ENCODE measurements around the gene ADAMTS1.
"Not testable (repeated sequence)": the region's sequence is repeated elsewhere in the genome, so short reads cannot be mapped to it uniquely, and the experiment has no call there.

ADAMTS1 gene

DNA sequence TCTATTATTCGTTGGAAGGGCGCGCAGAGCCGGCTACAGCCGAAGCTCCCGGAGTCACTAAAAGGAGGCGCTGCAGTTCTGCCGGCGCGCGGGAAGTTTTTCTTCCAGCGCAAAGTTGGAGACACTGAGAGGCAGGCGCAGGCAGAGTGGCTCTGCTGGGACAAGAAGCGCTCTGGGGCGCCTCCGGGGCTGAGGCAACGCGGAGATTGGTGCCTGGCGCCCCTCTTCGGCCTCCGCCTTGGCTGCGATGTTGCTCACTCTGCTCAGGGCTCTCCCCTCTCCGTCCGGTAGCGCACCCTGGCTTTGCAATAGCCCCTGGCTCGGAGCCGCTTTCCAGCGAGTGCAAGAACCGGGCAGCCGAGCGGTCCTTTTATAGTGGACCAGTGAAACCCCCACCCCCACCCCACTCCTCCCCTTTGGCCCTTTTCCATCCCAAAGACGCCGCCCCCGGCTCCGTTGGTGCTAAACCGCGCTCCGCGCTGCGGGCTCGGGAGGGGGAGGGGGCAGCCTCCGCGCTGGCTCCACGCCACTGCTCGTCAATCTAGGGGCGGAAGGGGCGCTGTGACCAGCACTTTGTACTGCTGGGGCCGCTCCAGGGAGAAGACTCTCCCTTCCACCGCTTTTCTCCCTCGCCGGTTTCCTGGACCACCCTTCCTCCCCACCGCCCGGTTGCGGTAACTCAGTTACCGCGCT, at the start of gene ADAMTS1:
Gene ADAMTS1 (minus strand): TSS at position 344 of the 693 bp plus-strand sequence. CDS start 455 bp downstream, outside the sequence.
- peak in 1 of 2 donors; percentile 30 for DNase-seq

DNA sequence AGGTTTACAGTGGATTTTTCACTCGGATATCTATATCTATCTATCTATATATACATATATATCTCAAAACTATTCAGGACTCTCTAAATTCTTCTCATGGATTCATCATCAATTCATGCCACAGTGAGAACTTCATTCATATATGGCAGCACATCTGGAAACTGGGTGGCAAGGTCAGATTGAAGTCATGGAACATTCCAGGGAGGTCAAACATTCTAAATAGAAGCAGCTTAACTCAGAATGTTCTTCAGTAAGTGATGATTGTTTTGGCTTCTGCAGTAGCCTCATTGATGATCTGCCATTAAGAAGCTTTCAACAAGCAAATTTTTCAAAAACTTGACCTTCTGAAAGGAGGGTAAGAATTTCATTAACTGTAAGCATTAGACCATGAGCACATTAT, 46.9 kb upstream of the ADAMTS1 start:
- no peak for DNase-seq

DNA sequence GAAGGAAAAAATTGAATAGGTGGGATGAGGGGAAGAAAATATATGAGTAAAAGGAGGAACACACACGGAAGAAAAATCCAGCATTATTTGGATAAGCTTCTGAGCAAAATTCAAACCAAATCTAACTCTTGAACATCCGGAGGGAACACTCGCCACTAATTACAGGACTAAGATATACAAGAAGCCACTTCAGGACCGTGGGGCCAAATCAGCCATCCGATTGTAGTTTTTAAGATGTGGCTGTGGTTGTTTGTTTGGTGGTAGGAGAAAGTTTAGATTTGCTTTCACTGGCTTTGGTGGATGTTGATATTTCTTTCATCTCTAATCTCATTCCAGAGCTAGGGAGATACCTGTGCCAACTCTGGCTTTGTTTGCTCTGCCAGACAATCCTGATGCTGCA, 43.7 kb upstream of the ADAMTS1 start:
- no peak for DNase-seq

DNA sequence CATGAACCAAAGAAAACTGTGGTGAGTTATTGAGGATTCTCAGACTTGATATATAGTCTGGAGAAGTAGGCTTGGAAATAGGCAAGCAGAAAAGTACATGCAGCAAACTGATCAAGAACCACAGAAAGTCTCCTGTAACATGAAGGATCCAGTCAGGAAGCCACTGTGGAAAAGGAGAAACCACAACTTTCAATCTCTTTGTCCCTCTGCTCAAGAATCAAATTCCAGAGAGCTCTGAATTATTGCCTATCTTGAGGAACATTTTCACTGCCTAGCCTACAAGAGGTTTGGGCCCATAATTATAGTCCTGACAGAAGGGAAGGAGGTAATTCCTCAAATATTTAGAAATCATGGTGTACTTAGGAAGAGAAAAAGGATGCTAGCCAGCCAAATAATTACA, 43.0 kb upstream of the ADAMTS1 start:
- no peak for DNase-seq

DNA sequence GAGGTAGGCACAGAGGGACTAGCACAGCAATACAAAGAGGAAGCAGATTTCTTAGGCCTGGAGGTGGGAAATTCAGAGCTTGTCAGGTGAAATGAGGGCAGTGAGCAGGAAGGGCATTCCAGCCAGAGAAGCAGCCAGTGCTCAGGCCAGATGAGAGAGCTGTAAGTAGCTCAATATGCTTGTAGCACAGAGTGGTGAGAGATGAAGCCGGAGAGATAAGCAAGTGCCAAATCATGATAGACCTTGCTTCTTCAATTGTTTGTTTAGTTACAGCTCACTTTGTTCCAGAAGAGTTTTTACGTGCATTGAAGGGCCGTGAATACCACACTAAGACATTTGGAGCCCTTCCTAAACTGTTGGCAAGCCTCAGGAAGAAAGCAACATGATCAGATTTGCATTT, 42.0 kb upstream of the ADAMTS1 start:
- DNase-seq = no peak

GRCh38 chr21:26884436-26884835, 39.2 kb upstream of the ADAMTS1 start:
- no peak for DNase-seq

DNA sequence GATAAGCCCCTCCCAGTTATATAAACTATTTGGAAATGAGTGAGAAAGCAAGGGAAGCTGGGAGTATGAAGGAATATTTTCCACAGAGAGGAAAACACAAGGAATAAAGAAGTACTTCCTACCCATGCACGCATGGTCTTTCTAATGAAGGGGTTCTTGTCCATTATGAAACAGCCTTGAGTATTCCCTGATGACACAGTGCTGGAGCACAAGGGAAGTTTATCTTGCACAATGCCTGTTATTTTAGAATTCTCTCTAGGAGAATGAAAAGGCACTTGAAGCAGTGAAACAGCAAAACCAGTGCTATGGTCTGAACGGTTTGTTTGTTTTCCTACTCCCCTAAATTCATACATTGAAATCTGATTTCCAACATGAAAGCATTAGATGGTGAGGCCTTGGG, 38.6 kb upstream of the ADAMTS1 start:
- DNase-seq = no peak

DNA sequence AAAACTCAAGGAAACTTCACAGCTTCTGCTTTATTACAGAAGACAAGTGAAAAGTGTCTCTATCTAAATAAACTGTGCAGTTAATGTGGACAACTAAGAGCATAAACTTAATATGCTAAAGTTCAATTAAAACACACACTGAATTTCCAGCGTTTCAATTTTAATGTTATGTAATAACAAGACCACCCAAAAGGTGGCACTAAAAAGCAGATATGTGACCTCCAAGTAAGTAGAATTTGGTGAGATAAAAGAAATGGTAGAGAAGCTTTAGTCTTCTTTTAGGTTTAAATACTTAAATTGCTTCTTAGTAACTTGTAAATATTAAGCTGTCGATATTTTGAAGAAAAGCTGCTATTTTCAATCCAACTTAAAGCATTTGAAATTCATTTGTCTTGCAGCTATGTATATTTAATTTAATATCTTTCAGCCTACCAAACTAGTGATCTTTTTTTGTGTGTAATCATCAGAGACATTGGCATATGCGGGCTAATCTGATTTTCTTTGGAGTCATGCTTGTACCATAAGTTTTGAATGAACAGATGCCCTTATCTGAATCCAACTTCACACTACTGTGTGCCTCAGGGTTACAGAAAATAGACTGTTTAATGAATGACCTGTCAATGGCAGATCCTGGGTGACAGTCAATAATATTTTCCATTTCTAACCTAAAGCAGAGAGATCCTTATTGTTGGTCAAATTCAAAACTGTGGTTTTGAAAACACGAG, 36.5 kb upstream of the ADAMTS1 start:
- no peak for DNase-seq

- DNase-seq = no peak
These were observed 31.8 kb upstream of the ADAMTS1 start for GRCh38 chr21:26877018-26877417.

DNA sequence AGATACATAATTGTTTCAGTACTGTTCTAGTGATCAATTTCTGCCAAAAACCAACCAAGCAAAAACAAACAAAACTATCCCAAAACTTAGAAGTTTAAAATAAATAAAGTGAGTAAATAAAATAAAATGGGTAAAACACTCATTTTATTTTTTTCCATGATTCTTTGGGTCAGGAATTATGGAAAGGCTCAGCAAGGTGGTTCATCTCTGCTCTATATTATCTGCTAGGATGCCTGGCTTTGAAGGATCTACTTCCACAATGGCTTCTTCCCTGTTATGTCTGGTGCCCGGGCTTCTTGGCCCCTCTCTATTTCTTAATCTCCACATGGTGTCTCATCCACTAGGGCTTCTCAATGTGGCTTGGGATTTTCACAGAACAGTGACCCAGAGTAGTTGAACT, 29.1 kb upstream of the ADAMTS1 start:
- DNase-seq = no peak

DNA sequence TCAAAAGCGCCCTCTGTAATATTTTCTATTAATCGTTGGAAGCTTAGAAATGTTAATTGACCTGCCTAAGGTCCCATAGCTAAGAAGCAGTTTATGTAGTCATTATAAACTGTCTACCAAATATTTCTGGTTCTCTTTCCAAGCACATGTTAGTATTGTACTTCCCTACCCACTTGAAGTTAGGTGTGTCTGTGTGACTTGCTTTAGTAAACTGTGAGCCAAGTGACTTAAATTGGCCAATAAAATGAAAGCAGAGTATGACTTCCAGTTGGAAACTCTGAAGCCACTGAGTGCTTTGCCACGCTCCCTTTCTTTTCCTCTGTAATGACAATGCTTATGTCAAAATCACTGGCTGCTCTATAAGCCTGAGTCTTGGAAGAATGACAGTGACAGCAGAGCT, 20.6 kb upstream of the ADAMTS1 start:
- no peak for DNase-seq

GRCh38 chr21:26856871-26857350, 11.7 kb upstream of the ADAMTS1 start:
- not testable (repeated sequence) for DNase-seq

- not testable (repeated sequence) for DNase-seq
These were observed 9.5 kb upstream of the ADAMTS1 start for GRCh38 chr21:26854695-26855094.

DNA sequence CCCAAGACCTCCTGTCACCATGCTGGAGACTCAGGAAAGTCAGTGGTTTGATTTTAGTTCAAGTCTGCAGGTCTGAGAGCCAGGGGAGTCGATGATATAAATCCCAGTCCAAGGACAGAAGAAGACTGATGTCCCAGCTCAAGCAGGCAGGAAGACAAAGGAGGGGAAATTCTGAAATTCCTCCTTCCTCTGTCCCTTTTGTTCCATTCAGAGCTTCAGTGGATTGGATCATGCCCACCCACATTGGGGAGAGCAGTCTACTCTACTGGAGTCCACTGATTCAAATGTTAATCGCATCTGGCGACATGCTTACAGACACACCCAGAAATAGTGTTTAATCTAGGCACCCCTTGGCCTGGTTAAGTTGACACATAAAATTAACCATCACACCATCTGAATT, 7.2 kb upstream of the ADAMTS1 start:
- DNase-seq = no peak

DNA sequence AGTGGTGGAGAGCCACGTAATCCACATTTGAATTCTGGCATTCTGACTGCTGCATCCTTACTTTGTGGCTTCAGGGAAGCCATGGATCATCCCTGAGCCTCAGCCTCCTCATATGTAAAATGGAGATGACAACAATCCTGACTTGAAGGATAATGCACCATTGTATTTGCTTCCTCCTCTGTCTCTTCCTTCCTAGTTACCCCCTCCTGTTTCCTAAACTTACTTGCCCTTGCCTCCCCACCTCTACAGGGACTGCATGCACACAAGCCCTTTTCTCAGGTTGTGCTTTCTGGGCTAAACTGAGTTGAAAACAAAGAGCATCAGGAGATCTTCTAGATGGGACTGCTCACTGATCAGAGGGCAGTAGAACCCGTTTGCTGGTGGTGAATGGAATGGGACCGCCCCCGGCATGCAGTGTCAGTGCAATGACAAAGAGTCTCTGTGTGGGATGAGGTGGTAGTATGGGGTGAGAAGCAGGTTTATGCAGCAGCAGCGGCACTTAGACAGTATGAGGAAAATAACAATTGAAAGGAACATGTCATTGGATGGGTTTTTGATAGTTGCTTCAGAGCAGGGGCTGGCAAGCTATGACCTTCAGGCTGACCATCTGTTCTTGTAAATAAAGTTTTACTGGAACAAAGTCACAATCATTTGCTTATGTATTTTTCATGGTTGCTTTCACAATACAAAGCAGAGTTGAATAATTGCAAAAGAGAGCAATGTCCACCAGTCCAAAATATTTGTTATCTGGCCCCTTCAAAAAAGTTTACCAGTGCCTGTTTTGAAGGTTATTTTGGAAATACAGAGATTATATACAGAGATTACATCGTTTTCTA, 6.1 kb upstream of the ADAMTS1 start:
- DNase-seq = no peak

DNA sequence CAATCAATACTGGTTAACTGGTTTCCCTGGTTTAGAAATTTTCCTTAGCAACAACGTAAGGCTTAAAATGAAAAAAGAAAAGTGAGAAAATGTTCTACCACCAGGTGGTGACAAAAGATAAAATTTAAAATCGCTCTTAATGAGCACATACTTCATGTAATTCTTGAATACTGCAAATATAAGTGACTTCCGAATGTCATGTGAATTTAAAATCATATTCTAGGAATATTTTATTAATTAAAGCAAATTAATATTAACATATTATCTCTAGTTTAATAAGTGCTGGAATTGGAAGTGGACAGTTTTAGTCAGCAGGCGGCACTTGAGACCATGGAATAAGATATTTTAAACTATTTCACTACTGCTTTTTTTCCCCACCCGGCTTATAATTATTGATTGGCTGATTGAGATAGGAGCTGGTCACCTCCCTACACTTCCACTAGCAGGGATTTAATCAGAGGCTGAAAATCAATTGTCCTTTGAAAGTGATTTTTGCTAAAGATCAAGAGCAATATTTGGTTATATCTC, 5.0 kb upstream of the ADAMTS1 start:
- DNase-seq = no peak

- DNase-seq = no peak
These were observed 4.4 kb upstream of the ADAMTS1 start for GRCh38 chr21:26849428-26850115.

GRCh38 chr21:26847921-26848320, 2.7 kb upstream of the ADAMTS1 start:
- DNase-seq = no peak

DNA sequence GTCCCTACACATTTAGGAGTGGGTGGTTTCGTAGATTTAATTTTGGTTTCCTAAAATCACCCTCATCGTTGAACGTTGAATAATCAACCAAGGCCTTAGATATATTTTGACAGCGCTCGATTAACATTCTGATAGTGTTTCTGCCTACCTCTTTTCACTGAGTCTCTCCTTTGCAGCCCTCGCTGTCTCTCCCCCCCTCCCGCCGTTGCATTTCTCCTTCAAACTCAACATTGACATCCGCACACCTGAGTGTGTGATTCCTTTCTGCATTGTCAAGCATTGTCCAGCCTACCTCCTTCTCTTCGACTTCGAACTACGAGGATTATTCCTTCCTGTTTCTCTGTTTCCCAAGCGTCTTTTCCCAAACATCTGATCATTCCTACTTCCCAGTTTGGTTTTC, 1.8 kb upstream of the ADAMTS1 start:
- DNase-seq = no peak

- DNase-seq = peak in 1 of 2 donors; percentile 27
These were observed 1.1 kb upstream of the ADAMTS1 start for GRCh38 chr21:26846036-26846931.

- DNase-seq = no peak
These were observed 488 bp upstream of the ADAMTS1 start for GRCh38 chr21:26845759-26846035.

Measured in stimulated activated CD4-positive, alpha-beta T cell treated with anti-CD3 and anti-CD28 coated beads, Interleukin-2, amount 100 ng/mL, for 24 hours (primary cell).